Neuronal stem cell (in vitro differentiated cells): ENCODE results near the gene FGGY.

Experiments used
- DNase-seq: peaks from one replicate; pipeline ENCODE4 v3.0.0-alpha.2; 2013; ENCODE audit warnings: low spot score
- H2AFZ ChIP-seq: one replicate; pipeline ENCODE4 v1.6.1; 2013; ENCODE audit warnings: mild to moderate bottlenecking, low read length, inconsistent platforms
- H2AK5ac ChIP-seq: 2 replicates; pipeline ENCODE4 v1.6.1; 2013; ENCODE audit warnings: low read depth, mild to moderate bottlenecking, inconsistent platforms, low read length, moderate library complexity, mixed read lengths
- H2BK120ac ChIP-seq: 2 replicates; pipeline ENCODE4 v1.6.1; 2013; ENCODE audit warnings: low read depth, mild to moderate bottlenecking, inconsistent platforms, low read length, moderate library complexity, mixed read lengths
- H2BK12ac ChIP-seq: one replicate; pipeline ENCODE4 v1.6.1; 2013; ENCODE audit warnings: low read length, inconsistent platforms
- H2BK15ac ChIP-seq: 2 replicates; pipeline ENCODE4 v1.6.1; 2013; ENCODE audit warnings: mild to moderate bottlenecking, low read length, inconsistent platforms, mixed read lengths
- H2BK5ac ChIP-seq: one replicate; pipeline ENCODE4 v1.6.1; 2013; ENCODE audit warnings: inconsistent platforms, mild to moderate bottlenecking, low read length, moderate library complexity
- H3K14ac ChIP-seq: one replicate; pipeline ENCODE4 v1.6.1; 2013; ENCODE audit warnings: low read length, inconsistent platforms
- H3K18ac ChIP-seq: 2 replicates; pipeline ENCODE4 v1.6.1; 2013; ENCODE audit warnings: low read length, inconsistent platforms
- H3K23ac ChIP-seq: 2 replicates; pipeline ENCODE4 v1.6.1; 2013; ENCODE audit warnings: low read depth, mild to moderate bottlenecking, mixed read lengths, low read length, inconsistent platforms; ENCODE audit not compliant: poor library complexity
- H3K27ac ChIP-seq: replicated peaks from 3 replicates; pipeline ENCODE4 v1.5.1; 2013; ENCODE audit warnings: low read length, inconsistent platforms
- H3K27me3 ChIP-seq, 3 experiments: 2 replicates each; pipeline ENCODE4 v1.6.1; 2013; ENCODE audit warnings: low read length in 3 of 3, mild to moderate bottlenecking in 2 of 3, inconsistent platforms in 1 of 3, low read depth in 1 of 3, mixed read lengths in 1 of 3, moderate library complexity in 1 of 3; ENCODE audit not compliant: control insufficient read depth in 3 of 3, insufficient read depth in 3 of 3
- H3K36me3 ChIP-seq, 2 donors: replicated peaks in 1 of 2; 2 replicates each; pipeline ENCODE4 v1.6.1; 2013; ENCODE audit warnings: low read length in 2 of 2; ENCODE audit not compliant: control insufficient read depth in 2 of 2, insufficient read depth in 2 of 2
- H3K4ac ChIP-seq: 2 replicates; pipeline ENCODE4 v1.6.1; 2013; ENCODE audit warnings: inconsistent platforms, mild to moderate bottlenecking, low read length, moderate library complexity
- H3K4me1 ChIP-seq, 2 donors: 1 replicate in 1 of 2; 2 replicates in 1 of 2; pipeline ENCODE4 v1.6.1; 2013; ENCODE audit warnings: low read length in 2 of 2, low read depth in 1 of 2; ENCODE audit not compliant: control insufficient read depth in 2 of 2, insufficient read depth in 1 of 2
- H3K4me2 ChIP-seq: one replicate; pipeline ENCODE4 v1.6.1; 2013; ENCODE audit warnings: mild to moderate bottlenecking, low read length, inconsistent platforms; ENCODE audit not compliant: insufficient read depth, poor library complexity, severe bottlenecking
- H3K4me3 ChIP-seq, 2 donors: 2 replicates each; pipeline ENCODE4 v1.5.1; 2013; ENCODE audit warnings: low read length in 2 of 2, mild to moderate bottlenecking in 2 of 2, inconsistent platforms in 1 of 2, moderate library complexity in 1 of 2
- H3K79me1 ChIP-seq: one replicate; pipeline ENCODE4 v1.6.1; 2013; ENCODE audit warnings: low read depth, mild to moderate bottlenecking, inconsistent platforms, low read length, moderate library complexity
- H3K9ac ChIP-seq: one replicate; pipeline ENCODE4 v1.6.1; 2013; ENCODE audit warnings: mild to moderate bottlenecking, low read depth, low read length, inconsistent platforms; ENCODE audit not compliant: poor library complexity
- H3K9me3 ChIP-seq, 2 donors: replicated peaks in 1 of 2; 2 replicates each; pipeline versions ENCODE3 to v1.6.1; 2013; ENCODE audit warnings: low read length in 2 of 2, mild to moderate bottlenecking in 2 of 2, inconsistent platforms in 1 of 2, low read depth in 1 of 2, mixed read lengths in 1 of 2, moderate library complexity in 1 of 2; ENCODE audit not compliant: control insufficient read depth in 2 of 2, insufficient read depth in 1 of 2
- H4K8ac ChIP-seq: one replicate; pipeline ENCODE4 v1.6.1; 2013; ENCODE audit warnings: low read depth, mild to moderate bottlenecking, inconsistent platforms, low read length, moderate library complexity
- H4K91ac ChIP-seq: one replicate; pipeline ENCODE4 v1.6.1; 2013; ENCODE audit warnings: low read length, low read depth, mild to moderate bottlenecking, inconsistent platforms; ENCODE audit not compliant: poor library complexity
- WGBS, 2 donors: extraction: QIAGEN DNeasy Blood & Tissue Kit; methylation state at CpG; one replicate each; pipeline ENCODE4 v1.1.7; 2013; ENCODE audit warnings: missing lambda C conversion rate in 2 of 2, mixed read lengths in 1 of 2; ENCODE audit not compliant: insufficient read length in 2 of 2, insufficient replicate concordance in 1 of 2; ENCODE audit errors: extremely low coverage in 2 of 2; 5-methylcytosine and 5-hydroxymethylcytosine counted together

The FGGY gene

GRCh38 chr1:59638231-59638711 lies 341.4 kb downstream of the FGGY start:
- no peak overlapping the region for H2BK120ac ChIP-seq
- H3K4me2 ChIP-seq = no peak overlapping the region
- no peak overlapping the region for H3K4ac ChIP-seq
- H3K14ac ChIP-seq = no peak overlapping the region
- H3K23ac ChIP-seq = no peak overlapping the region
- no peak overlapping the region for H3K27ac ChIP-seq
- no peak overlapping the region for H2AFZ ChIP-seq
- peak; percentile 9 for DNase-seq
- H2BK5ac ChIP-seq = no peak overlapping the region
- peaks cover 4 to 19% of the 10 kb centered on the region in 2 donors for H3K4me1 ChIP-seq
- no peak overlapping the region for H2BK15ac ChIP-seq
- H3K36me3 ChIP-seq = no peaks in the 10 kb centered on the region
- no peak overlapping the region for H3K9ac ChIP-seq
- no CpG with 5 or more reads among the region's 2 CpGs for WGBS, 2 donors
- no peaks in the 10 kb centered on the region for H3K79me1 ChIP-seq
- no peak overlapping the region for H4K91ac ChIP-seq
- no peak overlapping the region for H3K18ac ChIP-seq
- H4K8ac ChIP-seq = no peak overlapping the region
- H2BK12ac ChIP-seq = no peak overlapping the region
- peaks cover 0 to 3% of the 10 kb centered on the region in 2 donors for H3K9me3 ChIP-seq
- no peak overlapping the region for H3K4me3 ChIP-seq
- H2AK5ac ChIP-seq = no peak overlapping the region
- no peaks in the 10 kb centered on the region for H3K27me3 ChIP-seq

DNA sequence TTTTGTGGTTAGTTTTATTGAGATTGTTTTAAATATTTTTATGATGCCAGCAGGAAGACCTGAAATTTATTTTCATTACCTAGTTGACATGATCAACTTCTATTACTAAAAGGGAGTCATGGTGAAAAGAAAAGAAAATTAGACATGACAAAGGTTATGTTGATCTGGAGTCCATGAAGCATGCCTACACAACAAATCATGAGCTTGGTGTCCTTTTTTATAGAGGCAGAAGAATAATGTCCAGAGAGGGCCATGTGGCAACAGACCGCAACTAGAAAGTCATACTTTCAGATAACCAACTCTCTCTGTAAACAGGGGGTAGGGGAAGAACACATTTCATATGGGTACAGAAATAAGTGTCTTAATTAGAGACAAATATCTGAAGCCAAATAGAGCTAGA lies 342.4 kb downstream of the FGGY start:
- H3K23ac ChIP-seq = no peak overlapping the region
- no peak overlapping the region for H2BK12ac ChIP-seq
- H4K91ac ChIP-seq = no peak overlapping the region
- H3K79me1 ChIP-seq = no peaks in the 10 kb centered on the region
- no peak overlapping the region for H2AFZ ChIP-seq
- H3K4me3 ChIP-seq = no peak overlapping the region
- H3K27ac ChIP-seq = no peak overlapping the region
- H2BK15ac ChIP-seq = no peak overlapping the region
- H3K4me1 ChIP-seq = peaks cover 4 to 19% of the 10 kb centered on the region in 2 donors
- H3K14ac ChIP-seq = no peak overlapping the region
- no peak overlapping the region for H2AK5ac ChIP-seq
- no peak for DNase-seq
- no CpG with 5 or more reads among the region's 1 CpG for WGBS, 2 donors
- no peak overlapping the region for H3K4ac ChIP-seq
- H4K8ac ChIP-seq = no peak overlapping the region
- H2BK5ac ChIP-seq = no peak overlapping the region
- no peak overlapping the region for H3K9ac ChIP-seq
- no peaks in the 10 kb centered on the region for H3K27me3 ChIP-seq
- no peak overlapping the region for H3K4me2 ChIP-seq
- H3K9me3 ChIP-seq = peaks cover 0 to 3% of the 10 kb centered on the region in 2 donors
- no peak overlapping the region for H3K18ac ChIP-seq
- H3K36me3 ChIP-seq = no peaks in the 10 kb centered on the region
- H2BK120ac ChIP-seq = no peak overlapping the region

GRCh38 chr1:59640851-59641250 lies 344.0 kb downstream of the FGGY start:
- Histone ChIP-seq H2AK5ac (no peak overlapping the region), H3K9me3 (peaks cover 0 to 3% of the 10 kb centered on the region in 2 donors), H3K36me3 (no peaks in the 10 kb centered on the region), H2BK12ac (no peak overlapping the region), H2BK5ac (no peak overlapping the region), H3K27me3 (no peaks in the 10 kb centered on the region), H3K9ac (no peak overlapping the region), H2AFZ (no peak overlapping the region), H3K4me1 (peaks cover 4 to 19% of the 10 kb centered on the region in 2 donors), H4K8ac (no peak overlapping the region), H3K14ac (no peak overlapping the region), H3K4ac (no peak overlapping the region), H3K27ac (no peak overlapping the region), H2BK120ac (no peak overlapping the region), H3K4me3 (no peak overlapping the region), H4K91ac (no peak overlapping the region), H3K18ac (no peak overlapping the region), H3K4me2 (no peak overlapping the region), H3K79me1 (no peaks in the 10 kb centered on the region), H3K23ac (no peak overlapping the region), H2BK15ac (no peak overlapping the region)
- no CpG with 5 or more reads among the region's 2 CpGs for WGBS, 2 donors
- no peak for DNase-seq

DNA sequence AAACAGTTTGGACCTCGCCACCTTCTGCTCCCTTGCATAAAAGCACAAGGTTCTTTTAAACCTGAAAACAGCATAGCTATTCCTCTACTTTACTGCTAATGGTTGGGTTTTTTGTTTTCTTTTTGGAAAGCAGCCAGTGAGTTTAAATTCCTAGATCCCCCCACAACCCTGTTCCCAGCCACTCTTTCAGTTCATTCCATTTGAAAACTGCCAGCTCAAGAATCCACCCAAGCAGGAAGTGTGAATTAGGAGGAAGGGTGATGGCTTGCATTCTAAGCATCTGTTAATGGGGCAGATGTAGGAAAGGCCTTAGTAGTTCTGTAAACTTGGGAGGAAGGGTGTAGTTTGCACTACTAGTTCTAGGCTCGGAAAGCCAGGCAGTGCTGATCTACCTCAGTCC lies 344.9 kb downstream of the FGGY start:
- H2BK15ac ChIP-seq = no peak overlapping the region
- no peak overlapping the region for H3K4ac ChIP-seq
- no peak overlapping the region for H3K9ac ChIP-seq
- no peak overlapping the region for H3K18ac ChIP-seq
- H3K14ac ChIP-seq = no peak overlapping the region
- no peak overlapping the region for H2BK5ac ChIP-seq
- no peaks in the 10 kb centered on the region for H3K27me3 ChIP-seq
- H3K36me3 ChIP-seq = no peaks in the 10 kb centered on the region
- H3K9me3 ChIP-seq = peaks cover 0 to 3% of the 10 kb centered on the region in 2 donors
- no peak overlapping the region for H3K23ac ChIP-seq
- no peak overlapping the region for H3K4me2 ChIP-seq
- H2AFZ ChIP-seq = peak overlapping the region; percentile 12
- H3K4me3 ChIP-seq = no peak overlapping the region
- H3K27ac ChIP-seq = no peak overlapping the region
- no CpG with 5 or more reads among the region's 2 CpGs for WGBS, 2 donors
- no peak for DNase-seq
- no peak overlapping the region for H4K91ac ChIP-seq
- no peak overlapping the region for H4K8ac ChIP-seq
- H3K79me1 ChIP-seq = no peaks in the 10 kb centered on the region
- H3K4me1 ChIP-seq = peaks cover 4 to 19% of the 10 kb centered on the region in 2 donors
- no peak overlapping the region for H2BK12ac ChIP-seq
- H2BK120ac ChIP-seq = no peak overlapping the region
- H2AK5ac ChIP-seq = no peak overlapping the region
